ENCODE data around the gene DUSP7.

The DUSP7 gene

GRCh38 chr3:52029053-52029452 is 27.3 kb downstream of the DUSP7 start:
- DNase-seq (ENCODE audit: extremely low read depth, low read depth): no peak
- H3K4me3 ChIP-seq (replicated peaks; ENCODE audit: low read depth, low read length): no peak overlapping the region
- no peak for TF ChIP-seq CTCF (IDR thresholded peaks at IDR 0.05; ENCODE audit: low read depth, low read length, missing control alignments)

DNA sequence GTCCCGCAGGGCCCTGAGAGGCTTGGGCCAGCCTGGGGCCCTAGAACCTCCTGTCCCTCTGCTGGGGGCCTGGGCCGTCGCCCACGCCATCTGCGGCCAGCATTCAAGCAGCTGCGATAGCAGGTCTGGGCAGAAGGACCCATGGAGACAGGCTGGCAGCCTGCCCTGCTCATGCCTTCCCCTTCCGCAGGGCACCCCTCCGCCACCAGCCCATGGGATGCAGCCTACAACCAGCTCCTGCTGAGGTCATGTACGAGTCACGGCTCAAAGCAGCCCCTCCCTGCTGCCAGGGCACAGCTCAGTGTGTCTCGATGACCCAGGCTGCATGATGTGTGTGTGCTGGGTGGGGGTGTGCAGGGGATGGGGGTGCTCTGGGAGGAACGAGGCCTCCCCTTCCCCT is 27.8 kb downstream of the DUSP7 start:
- no peak overlapping the region for H3K4me3 ChIP-seq (replicated peaks; ENCODE audit: low read depth, low read length)
- no peak for TF ChIP-seq CTCF (IDR thresholded peaks at IDR 0.05; ENCODE audit: low read depth, low read length, missing control alignments)
- DNase-seq (ENCODE audit: extremely low read depth, low read depth): no peak

GRCh38 chr3:52026041-52026440 is 30.3 kb downstream of the DUSP7 start:
- H3K4me3 ChIP-seq (replicated peaks; ENCODE audit: low read depth, low read length): no peak overlapping the region
- DNase-seq (ENCODE audit: extremely low read depth, low read depth): no peak
- no peak for TF ChIP-seq CTCF (IDR thresholded peaks at IDR 0.05; ENCODE audit: low read depth, low read length, missing control alignments)

- no peak for DNase-seq (ENCODE audit: extremely low read depth, low read depth)
These were observed 30.9 kb downstream of the DUSP7 start for GRCh38 chr3:52025453-52025852.

DNA sequence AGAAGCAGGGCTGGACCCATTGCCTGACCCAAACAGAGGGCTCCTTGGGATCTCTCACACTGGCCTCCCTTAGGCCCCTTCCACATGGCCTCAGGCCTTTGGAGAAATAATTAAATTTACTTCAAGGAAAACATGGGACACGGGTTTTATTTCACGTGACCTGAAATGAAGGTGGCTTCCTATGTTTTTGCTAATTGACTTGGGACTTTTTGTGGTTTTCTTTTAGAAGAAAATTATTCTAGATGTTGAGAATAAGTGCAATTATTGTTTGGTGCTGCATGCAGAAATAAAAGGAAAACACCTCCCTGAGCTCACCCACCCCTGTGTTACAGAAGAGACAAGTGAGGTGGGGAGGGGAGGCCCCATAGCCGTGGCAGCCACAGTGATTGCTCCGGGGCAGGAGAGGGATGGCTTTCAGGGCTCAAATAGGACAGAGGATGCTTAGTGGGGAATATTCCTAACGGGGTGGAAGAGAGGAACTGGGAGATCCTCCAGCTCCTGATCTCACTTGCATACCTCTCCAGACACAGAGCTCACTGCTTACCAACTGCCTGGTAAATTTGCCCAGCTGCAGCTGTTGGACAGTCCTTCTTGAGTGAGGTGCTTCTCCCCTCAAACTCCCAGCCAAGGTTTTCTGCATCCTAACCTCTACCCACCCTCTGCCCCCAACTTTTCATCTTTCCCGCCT is 31.5 kb downstream of the DUSP7 start:
- TF ChIP-seq CTCF (IDR thresholded peaks at IDR 0.05; ENCODE audit: low read depth, low read length, missing control alignments): no peak
- no peak overlapping the region for H3K4me3 ChIP-seq (replicated peaks; ENCODE audit: low read depth, low read length)

More at GRCh38 chr3:52025453-52025852, 30.9 kb downstream of the DUSP7 start:
- H3K4me3 ChIP-seq (replicated peaks; ENCODE audit: low read depth, low read length): no peak overlapping the region
- no peak for TF ChIP-seq CTCF (IDR thresholded peaks at IDR 0.05; ENCODE audit: low read depth, low read length, missing control alignments)

DNA sequence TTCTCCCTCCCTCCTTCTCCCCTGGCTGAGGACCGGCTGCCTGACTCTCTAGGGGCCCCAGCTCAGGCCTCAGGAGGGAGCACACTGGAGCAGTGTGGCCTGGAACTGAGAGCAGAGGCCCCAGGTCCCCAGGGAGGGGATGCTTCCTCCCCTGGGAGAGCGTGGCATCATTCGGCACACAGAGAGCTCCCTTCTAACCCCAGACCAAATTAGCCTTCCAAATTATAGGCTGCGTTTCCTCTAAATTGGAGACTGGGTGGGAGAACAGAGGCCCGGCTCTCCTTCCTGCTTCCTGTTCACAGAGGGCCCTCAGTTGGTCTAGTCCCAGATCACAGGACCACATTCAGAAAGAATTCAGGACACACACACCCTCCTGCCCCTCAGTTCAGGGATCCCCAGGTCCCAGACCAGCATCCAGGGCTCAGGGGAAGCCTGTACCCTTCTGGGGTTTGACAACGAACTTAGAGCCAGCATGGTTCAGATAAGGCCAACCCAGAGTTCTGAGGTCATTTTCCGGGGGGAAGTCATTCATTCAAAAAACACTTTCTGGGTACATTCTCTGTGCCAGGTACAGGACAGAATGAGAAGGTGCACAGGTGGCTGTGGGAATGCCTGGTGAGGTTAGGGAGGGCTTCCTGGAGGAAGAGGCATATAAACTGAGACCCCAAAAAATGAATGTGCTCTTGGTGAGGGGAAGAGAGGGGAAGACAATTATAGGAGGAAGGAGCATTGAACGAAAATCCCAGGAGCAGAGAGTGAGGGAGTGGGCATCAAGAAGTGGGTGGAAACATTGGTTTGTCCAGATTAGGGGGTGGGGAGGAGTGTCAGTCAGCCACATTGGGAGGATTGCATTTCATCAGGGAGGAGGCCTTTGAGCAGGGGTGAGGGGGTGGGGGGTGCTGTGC is 32.3 kb downstream of the DUSP7 start:
- no peak for TF ChIP-seq CTCF (IDR thresholded peaks at IDR 0.05; ENCODE audit: low read depth, low read length, missing control alignments)
- no peak overlapping the region for H3K4me3 ChIP-seq (replicated peaks; ENCODE audit: low read depth, low read length)
- no peak for DNase-seq (ENCODE audit: extremely low read depth, low read depth)

More for the DNA sequence above, 31.5 kb downstream of the DUSP7 start:
- no peak for DNase-seq (ENCODE audit: extremely low read depth, low read depth)
